GM21367 (cell line): Measurements from ENCODE around the gene UNC119B.

Experiments
- ATAC-seq: cut with Tn5 transposase; IDR thresholded peaks from one replicate; pipeline ENCODE4 v1.9.1; 2021; ENCODE audit not compliant: unreplicated experiment

The UNC119B gene

GRCh38 chr12:120738252-120739030 lies 28.2 kb downstream of the UNC119B start:
- no peak for ATAC-seq

GRCh38 chr12:120739031-120739762 lies 28.9 kb downstream of the UNC119B start:
- no peak for ATAC-seq

GRCh38 chr12:120739821-120740613 lies 29.8 kb downstream of the UNC119B start:
- no peak for ATAC-seq

- ATAC-seq: no peak
These were observed 30.6 kb downstream of the UNC119B start for GRCh38 chr12:120740871-120741270.

- ATAC-seq: no peak
These were observed 31.5 kb downstream of the UNC119B start for GRCh38 chr12:120741476-120742421.

GRCh38 chr12:120744922-120745493 lies 34.8 kb downstream of the UNC119B start:
- no peak for ATAC-seq

GRCh38 chr12:120748242-120748641 lies 38.0 kb downstream of the UNC119B start:
- no peak for ATAC-seq

GRCh38 chr12:120749256-120749655 lies 39.0 kb downstream of the UNC119B start:
- ATAC-seq: no peak

- ATAC-seq: no peak
These were observed 40.5 kb downstream of the UNC119B start for GRCh38 chr12:120750806-120751205.

GRCh38 chr12:120751389-120751788 lies 41.1 kb downstream of the UNC119B start:
- ATAC-seq: no peak

- no peak for ATAC-seq
These were observed 44.5 kb downstream of the UNC119B start for GRCh38 chr12:120754792-120755191.

- ATAC-seq: no peak
These were observed 45.0 kb downstream of the UNC119B start for GRCh38 chr12:120755269-120755668.

- no peak for ATAC-seq
These were observed 47.0 kb downstream of the UNC119B start for GRCh38 chr12:120757226-120757742.

GRCh38 chr12:120757949-120758348 lies 47.7 kb downstream of the UNC119B start:
- ATAC-seq: no peak

- ATAC-seq: no peak
These were observed 48.7 kb downstream of the UNC119B start for GRCh38 chr12:120758798-120759590.

- no peak for ATAC-seq
These were observed 49.5 kb downstream of the UNC119B start for GRCh38 chr12:120759591-120760348.

GRCh38 chr12:120760349-120761254 lies 50.3 kb downstream of the UNC119B start:
- no peak for ATAC-seq
